Tibial nerve (tissue), 4 donors: ENCODE measurements around the gene GLTP. TPM values are rescaled to one million over a fixed set of nuclear protein-coding genes. Genes with fewer than 3 reads are reported as not detected.

Experiments used
- DNase-seq, 2 donors: peaks; one replicate each; pipeline ENCODE4 v3.0.0-alpha.2; 2019; ENCODE audit warnings: low spot score in 2 of 2
- H3K27ac ChIP-seq, 4 donors: fragments of 200-600 bp; sonication (generic) in 3 of 4; one replicate each; pipeline ENCODE4 v1.5.1; 2017 to 2019; ENCODE audit warnings: mild to moderate bottlenecking in 1 of 4
- H3K27me3 ChIP-seq, 2 donors: fragments of 200-600 bp; sonication (generic) in 1 of 2; one replicate each; pipeline versions ENCODE4 v1.5.1 to v1.6.0; 2017 to 2019
- H3K36me3 ChIP-seq, 3 donors: fragments of 200-600 bp; sonication (generic); one replicate each; pipeline ENCODE4 v1.5.1; 2018 to 2019
- H3K4me1 ChIP-seq, 4 donors: fragments of 200-600 bp; sonication (generic) in 3 of 4; one replicate each; pipeline ENCODE4 v1.5.1; 2017 to 2019
- H3K4me3 ChIP-seq, 4 donors: fragments of 200-600 bp; sonication (generic) in 3 of 4; one replicate each; pipeline ENCODE4 v1.5.1; 2017 to 2019; ENCODE audit warnings: mild to moderate bottlenecking in 1 of 4, moderate library complexity in 1 of 4
- H3K9me3 ChIP-seq, 4 donors: fragments of 200-600 bp; sonication (generic) in 3 of 4; one replicate each; pipeline ENCODE4 v1.5.1; 2017 to 2019
- CTCF ChIP-seq, 5 experiments: fragments of 200-600 bp in 3 of 5; fragments of 450-650 bp in 2 of 5; sonication (generic) in 3 of 5; IDR thresholded peaks; one replicate each; pipeline ENCODE4 v1.5.1; 2016 to 2019; ENCODE audit warnings: antibody characterized with exemption in 5 of 5, mild to moderate bottlenecking in 3 of 5, moderate library complexity in 2 of 5
- EP300 ChIP-seq, 2 donors: sonication (generic); formaldehyde crosslinking; IDR thresholded peaks; one replicate each; pipeline ENCODE4 v1.6.1; 2017; ENCODE audit warnings: antibody characterized with exemption in 2 of 2, mild to moderate bottlenecking in 1 of 2
- POLR2A ChIP-seq, 2 donors: fragments of 450-650 bp; IDR thresholded peaks; one replicate each; pipeline ENCODE4 v1.6.1; 2017; ENCODE audit warnings: antibody characterized with exemption in 2 of 2, mild to moderate bottlenecking in 2 of 2, moderate library complexity in 2 of 2
- WGBS, 2 donors: methylation state at CpG; one replicate each; pipeline ENCODE4 v1.1.5; 2018; 5-methylcytosine and 5-hydroxymethylcytosine counted together
- total RNA-seq, 4 donors: library from RNA; depleted of rRNA; stranded (reverse); fragments of >200 nt; gene quantifications; one replicate each; pipeline ENCODE4 v1.1.0, GENCODE V29; 2016

The GLTP gene
- total RNA-seq, 4 donors from 2014 or later, result 42.0 to 71.7 (median 49.7) TPM

GRCh38 chr12:109816870-109817269 lies 63.5 kb downstream of the GLTP start:
- WGBS, 2 donors, result 80 to 90% methylated on average over 7 of the region's 7 CpGs
- Histone ChIP-seq H3K9me3 (no peaks in the 10 kb centered on the region), H3K4me3 (no peak overlapping the region), H3K4me1 (no peaks in the 10 kb centered on the region), H3K27ac (no peak overlapping the region), H3K27me3 (peaks cover 0 to 2% of the 10 kb centered on the region in 2 donors), H3K36me3 (no peaks in the 10 kb centered on the region)
- TF ChIP-seq CTCF (IDR thresholded peaks at IDR 0.05) (no peak), POLR2A (IDR thresholded peaks at IDR 0.05) (no peak), EP300 (IDR thresholded peaks at IDR 0.05) (no peak)
- no peak for DNase-seq

DNA sequence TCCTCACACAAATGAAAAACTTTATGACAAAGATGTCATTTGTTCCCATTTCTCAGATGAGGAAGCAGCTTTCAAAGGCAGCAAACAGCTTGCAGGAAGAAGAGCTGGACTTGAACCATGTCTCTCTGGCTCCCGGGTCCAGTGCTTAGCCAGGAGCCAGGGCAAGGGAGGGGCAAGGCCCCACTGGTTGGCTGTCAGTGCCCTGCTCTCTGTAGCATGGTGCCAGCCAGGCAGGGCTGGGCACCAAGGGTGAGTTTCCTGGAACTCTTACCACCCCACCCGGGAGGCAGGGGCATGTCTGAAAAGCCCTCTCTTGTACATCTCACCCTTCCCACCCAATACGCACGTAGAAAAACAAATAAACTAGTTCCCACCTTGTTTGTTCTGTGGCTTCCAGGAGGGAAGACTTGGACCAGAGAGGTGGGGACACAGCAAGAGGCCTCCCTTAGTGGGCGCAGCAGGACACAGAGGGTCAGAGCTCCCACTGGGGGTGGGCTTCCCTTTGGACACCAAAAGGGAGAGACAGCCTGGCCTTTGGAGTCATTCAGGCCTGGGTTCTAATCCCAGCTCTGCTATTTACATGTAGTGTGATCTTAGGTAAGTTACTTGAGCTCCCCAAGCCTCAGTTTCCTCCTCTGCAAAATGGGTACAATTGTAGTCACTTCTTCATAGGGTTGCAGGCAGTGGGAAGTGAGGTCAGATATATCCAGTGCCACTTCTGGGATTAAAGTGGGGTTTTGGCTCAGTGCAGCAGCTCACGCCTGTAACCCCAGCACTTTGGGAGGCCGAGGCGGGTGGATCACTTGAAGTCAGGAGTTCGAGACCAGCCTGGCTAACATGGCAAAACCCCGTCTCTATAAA lies 64.4 kb downstream of the GLTP start:
- no peaks in the 10 kb centered on the region for H3K4me1 ChIP-seq
- TF ChIP-seq POLR2A (IDR thresholded peaks at IDR 0.05) (no peak), EP300 (IDR thresholded peaks at IDR 0.05) (no peak), CTCF (IDR thresholded peaks at IDR 0.05) (no peak)
- WGBS, 2 donors, result 74 to 79% methylated on average over 10 of the region's 10 CpGs
- no peak for DNase-seq
- no peak overlapping the region for H3K4me3 ChIP-seq
- no peaks in the 10 kb centered on the region for H3K9me3 ChIP-seq
- peaks cover 0 to 2% of the 10 kb centered on the region in 2 donors for H3K27me3 ChIP-seq
- H3K36me3 ChIP-seq, result no peaks in the 10 kb centered on the region
- H3K27ac ChIP-seq, result no peak overlapping the region

DNA sequence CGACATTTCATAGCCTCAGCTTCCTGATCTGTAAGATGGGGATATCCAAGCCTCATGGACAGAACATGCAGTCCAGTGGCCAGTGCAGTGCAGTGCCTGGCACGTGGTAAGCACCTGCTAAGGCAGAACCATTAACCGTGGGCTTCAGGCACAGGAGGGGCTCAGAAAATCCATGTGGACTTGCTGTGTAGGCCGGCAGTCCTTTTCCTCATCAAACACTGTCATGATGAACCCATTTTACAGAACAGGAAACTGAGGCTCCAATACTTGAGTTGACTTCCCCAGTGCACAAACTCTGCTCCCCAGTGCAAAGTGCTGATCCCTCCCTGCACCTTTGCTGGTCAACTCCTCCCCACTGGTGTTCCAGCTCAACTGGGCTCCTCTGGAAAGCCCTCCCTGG lies 65.1 kb downstream of the GLTP start:
- Histone ChIP-seq H3K4me1 (no peaks in the 10 kb centered on the region), H3K36me3 (no peaks in the 10 kb centered on the region), H3K4me3 (no peak overlapping the region), H3K27me3 (peaks cover 0 to 2% of the 10 kb centered on the region in 2 donors), H3K27ac (no peak overlapping the region), H3K9me3 (no peaks in the 10 kb centered on the region)
- no peak for DNase-seq
- no peak for TF ChIP-seq EP300 (IDR thresholded peaks at IDR 0.05)
- no peak for TF ChIP-seq POLR2A (IDR thresholded peaks at IDR 0.05)
- no peak for TF ChIP-seq CTCF (IDR thresholded peaks at IDR 0.05)
- whole genome bisulfite sequencing, 2 donors, result 84 to 89% methylated on average over 3 to 4 of the region's 4 CpGs

DNA sequence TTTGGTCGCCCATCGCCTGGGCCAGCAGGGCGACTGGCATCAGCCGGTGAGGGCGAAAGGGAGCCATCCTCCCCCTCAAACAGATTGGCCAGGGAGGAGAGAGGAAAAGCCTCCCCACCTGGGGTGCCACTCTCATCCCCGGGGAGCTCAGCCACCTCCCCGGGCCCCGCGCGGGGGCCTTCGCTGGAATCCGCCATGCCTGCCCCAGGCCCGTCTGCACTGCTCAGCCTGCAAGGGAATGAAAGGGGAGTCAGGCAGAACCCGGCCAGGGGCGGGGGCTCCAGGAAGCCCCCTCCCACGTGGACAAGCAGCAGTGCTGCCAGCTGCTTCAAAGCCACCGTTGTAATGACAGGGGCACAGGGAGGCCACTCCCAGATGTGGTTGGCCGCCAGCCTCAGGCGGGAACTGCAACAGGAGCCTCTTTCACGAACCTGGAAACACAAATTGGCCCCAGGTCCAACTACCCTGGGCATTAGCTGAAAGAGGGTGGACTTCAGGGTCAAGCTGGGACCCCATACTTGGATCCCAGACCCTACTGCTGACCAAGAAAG lies 65.7 kb downstream of the GLTP start:
- 67 to 70% methylated on average over 20 of the region's 20 CpGs for WGBS, 2 donors
- no peak for DNase-seq
- TF ChIP-seq POLR2A (IDR thresholded peaks at IDR 0.05), result no peak
- no peak for TF ChIP-seq CTCF (IDR thresholded peaks at IDR 0.05)
- TF ChIP-seq EP300 (IDR thresholded peaks at IDR 0.05), result no peak
- Histone ChIP-seq H3K27ac (no peak overlapping the region), H3K36me3 (no peaks in the 10 kb centered on the region), H3K9me3 (no peaks in the 10 kb centered on the region), H3K27me3 (peaks cover 0 to 2% of the 10 kb centered on the region in 2 donors), H3K4me3 (no peak overlapping the region), H3K4me1 (no peaks in the 10 kb centered on the region)

- peaks cover 0 to 2% of the 10 kb centered on the region in 2 donors for H3K27me3 ChIP-seq
These were observed 66.4 kb downstream of the GLTP start for GRCh38 chr12:109813810-109814416.

More at GRCh38 chr12:109813810-109814416, 66.4 kb downstream of the GLTP start:
- Histone ChIP-seq H3K9me3 (no peaks in the 10 kb centered on the region), H3K4me3 (no peak overlapping the region), H3K27ac (no peak overlapping the region), H3K36me3 (no peaks in the 10 kb centered on the region), H3K4me1 (no peaks in the 10 kb centered on the region)
- 91 to 95% methylated on average over 6 of the region's 6 CpGs for WGBS, 2 donors
- no peak for DNase-seq
- TF ChIP-seq POLR2A (IDR thresholded peaks at IDR 0.05) (no peak), EP300 (IDR thresholded peaks at IDR 0.05) (no peak), CTCF (IDR thresholded peaks at IDR 0.05) (no peak)
